Loucy (cell line): ENCODE results near the gene TRAF2.
"Not testable (repeated sequence)": the region's sequence is repeated elsewhere in the genome, so short reads cannot be mapped to it uniquely, and the experiment has no call there.

Experiments
- EZH2phosphoT487 ChIP-seq: fragments of 200-600 bp; IDR thresholded peaks from 2 replicates; pipeline ENCODE4 v1.6.1; 2018; ENCODE audit warnings: antibody characterized with exemption, mild to moderate bottlenecking, moderate library complexity, borderline replicate concordance
- TF ChIP-seq, protein P1 (sequence below): fragments of 200-600 bp; sonication (generic); conservative IDR thresholded peaks from 2 replicates; pipeline ENCODE4 v1.5.1; 2014; ENCODE audit warnings: mild to moderate bottlenecking, antibody characterized with exemption, low read length

DNA sequence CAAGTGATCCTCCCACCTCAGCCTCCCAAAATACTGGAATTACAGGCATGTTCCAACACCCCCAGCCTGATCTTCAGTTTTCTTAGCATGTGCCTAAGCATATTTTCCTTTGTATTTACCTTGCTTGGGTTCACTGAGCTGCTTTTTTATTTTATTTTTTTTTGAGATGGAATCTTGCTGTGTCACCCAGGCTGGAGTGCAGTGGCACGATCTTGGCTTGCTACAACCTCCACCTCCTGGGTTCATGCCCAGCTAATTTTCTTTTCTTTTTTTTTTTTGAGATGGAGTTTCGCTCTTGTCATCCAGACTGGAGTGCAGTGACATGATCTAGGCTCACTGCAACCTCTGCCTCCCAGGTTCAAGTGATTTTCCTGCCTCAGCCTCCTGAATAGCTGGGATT, 16.7 kb upstream of the TRAF2 start:
- TF ChIP-seq, protein P1, sequence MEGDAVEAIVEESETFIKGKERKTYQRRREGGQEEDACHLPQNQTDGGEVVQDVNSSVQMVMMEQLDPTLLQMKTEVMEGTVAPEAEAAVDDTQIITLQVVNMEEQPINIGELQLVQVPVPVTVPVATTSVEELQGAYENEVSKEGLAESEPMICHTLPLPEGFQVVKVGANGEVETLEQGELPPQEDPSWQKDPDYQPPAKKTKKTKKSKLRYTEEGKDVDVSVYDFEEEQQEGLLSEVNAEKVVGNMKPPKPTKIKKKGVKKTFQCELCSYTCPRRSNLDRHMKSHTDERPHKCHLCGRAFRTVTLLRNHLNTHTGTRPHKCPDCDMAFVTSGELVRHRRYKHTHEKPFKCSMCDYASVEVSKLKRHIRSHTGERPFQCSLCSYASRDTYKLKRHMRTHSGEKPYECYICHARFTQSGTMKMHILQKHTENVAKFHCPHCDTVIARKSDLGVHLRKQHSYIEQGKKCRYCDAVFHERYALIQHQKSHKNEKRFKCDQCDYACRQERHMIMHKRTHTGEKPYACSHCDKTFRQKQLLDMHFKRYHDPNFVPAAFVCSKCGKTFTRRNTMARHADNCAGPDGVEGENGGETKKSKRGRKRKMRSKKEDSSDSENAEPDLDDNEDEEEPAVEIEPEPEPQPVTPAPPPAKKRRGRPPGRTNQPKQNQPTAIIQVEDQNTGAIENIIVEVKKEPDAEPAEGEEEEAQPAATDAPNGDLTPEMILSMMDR, result not testable (repeated sequence)
- not testable (repeated sequence) for TF ChIP-seq EZH2phosphoT487
